ENCODE data around the gene SLC25A29. TPM values are rescaled to one million over a fixed set of nuclear protein-coding genes. Genes with fewer than 3 reads are reported as not detected.

The SLC25A29 gene
- total and polyA plus RNA-seq, 2 of the 13 experiments (the other 11 are each of a cell fraction or from before 2014, with no cell fraction given), result 12.2 to 17.2 TPM

DNA sequence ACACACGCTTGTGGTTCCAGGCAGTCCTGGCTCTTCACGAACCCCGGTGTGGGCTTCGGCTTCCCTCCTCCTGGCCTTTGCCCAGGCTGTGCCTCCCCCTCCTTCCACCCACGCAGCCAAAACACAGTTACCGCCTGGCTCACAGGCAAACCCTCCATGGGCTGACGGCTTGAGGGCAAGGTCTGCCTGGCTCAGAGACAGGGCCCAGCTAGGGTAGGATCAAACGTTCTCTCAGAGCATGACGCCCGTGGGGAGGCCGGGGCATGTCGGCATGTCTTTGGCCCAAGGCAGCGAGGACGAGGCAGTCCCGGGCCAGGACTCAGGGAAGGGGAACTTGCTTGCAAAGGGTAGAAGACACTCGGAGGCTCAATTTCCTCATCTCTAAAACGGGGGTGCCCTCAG lies 19.0 kb upstream of the SLC25A29 start (continued):
- TF ChIP-seq, protein P1, sequence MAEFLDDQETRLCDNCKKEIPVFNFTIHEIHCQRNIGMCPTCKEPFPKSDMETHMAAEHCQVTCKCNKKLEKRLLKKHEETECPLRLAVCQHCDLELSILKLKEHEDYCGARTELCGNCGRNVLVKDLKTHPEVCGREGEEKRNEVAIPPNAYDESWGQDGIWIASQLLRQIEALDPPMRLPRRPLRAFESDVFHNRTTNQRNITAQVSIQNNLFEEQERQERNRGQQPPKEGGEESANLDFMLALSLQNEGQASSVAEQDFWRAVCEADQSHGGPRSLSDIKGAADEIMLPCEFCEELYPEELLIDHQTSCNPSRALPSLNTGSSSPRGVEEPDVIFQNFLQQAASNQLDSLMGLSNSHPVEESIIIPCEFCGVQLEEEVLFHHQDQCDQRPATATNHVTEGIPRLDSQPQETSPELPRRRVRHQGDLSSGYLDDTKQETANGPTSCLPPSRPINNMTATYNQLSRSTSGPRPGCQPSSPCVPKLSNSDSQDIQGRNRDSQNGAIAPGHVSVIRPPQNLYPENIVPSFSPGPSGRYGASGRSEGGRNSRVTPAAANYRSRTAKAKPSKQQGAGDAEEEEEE (CRISPR knock-in tag; IDR thresholded peaks at IDR 0.05; ENCODE audit: borderline replicate concordance), result no peak
- TF ChIP-seq, protein P2, sequence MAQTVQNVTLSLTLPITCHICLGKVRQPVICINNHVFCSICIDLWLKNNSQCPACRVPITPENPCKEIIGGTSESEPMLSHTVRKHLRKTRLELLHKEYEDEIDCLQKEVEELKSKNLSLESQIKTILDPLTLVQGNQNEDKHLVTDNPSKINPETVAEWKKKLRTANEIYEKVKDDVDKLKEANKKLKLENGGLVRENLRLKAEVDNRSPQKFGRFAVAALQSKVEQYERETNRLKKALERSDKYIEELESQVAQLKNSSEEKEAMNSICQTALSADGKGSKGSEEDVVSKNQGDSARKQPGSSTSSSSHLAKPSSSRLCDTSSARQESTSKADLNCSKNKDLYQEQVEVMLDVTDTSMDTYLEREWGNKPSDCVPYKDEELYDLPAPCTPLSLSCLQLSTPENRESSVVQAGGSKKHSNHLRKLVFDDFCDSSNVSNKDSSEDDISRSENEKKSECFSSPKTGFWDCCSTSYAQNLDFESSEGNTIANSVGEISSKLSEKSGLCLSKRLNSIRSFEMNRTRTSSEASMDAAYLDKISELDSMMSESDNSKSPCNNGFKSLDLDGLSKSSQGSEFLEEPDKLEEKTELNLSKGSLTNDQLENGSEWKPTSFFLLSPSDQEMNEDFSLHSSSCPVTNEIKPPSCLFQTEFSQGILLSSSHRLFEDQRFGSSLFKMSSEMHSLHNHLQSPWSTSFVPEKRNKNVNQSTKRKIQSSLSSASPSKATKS (CRISPR knock-in tag; IDR thresholded peaks at IDR 0.05), result no peak
- TF ChIP-seq ZNF431 (CRISPR knock-in tag; IDR thresholded peaks at IDR 0.05; ENCODE audit: borderline replicate concordance, low read depth), result no peak
- TF ChIP-seq WIZ (CRISPR knock-in tag; IDR thresholded peaks at IDR 0.05), result no peak
- no peak for TF ChIP-seq TGIF2 (CRISPR knock-in tag; IDR thresholded peaks at IDR 0.05)
- TF ChIP-seq GATAD1 (CRISPR knock-in tag; IDR thresholded peaks at IDR 0.05), result no peak
- TF ChIP-seq HDAC6 (IDR thresholded peaks at IDR 0.05; ENCODE audit: low read depth, low read length), result no peak
- TF ChIP-seq, protein P3, sequence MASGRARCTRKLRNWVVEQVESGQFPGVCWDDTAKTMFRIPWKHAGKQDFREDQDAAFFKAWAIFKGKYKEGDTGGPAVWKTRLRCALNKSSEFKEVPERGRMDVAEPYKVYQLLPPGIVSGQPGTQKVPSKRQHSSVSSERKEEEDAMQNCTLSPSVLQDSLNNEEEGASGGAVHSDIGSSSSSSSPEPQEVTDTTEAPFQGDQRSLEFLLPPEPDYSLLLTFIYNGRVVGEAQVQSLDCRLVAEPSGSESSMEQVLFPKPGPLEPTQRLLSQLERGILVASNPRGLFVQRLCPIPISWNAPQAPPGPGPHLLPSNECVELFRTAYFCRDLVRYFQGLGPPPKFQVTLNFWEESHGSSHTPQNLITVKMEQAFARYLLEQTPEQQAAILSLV (CRISPR knock-in tag; IDR thresholded peaks at IDR 0.05; ENCODE audit: borderline replicate concordance), result no peak
- TF ChIP-seq, protein P4, sequence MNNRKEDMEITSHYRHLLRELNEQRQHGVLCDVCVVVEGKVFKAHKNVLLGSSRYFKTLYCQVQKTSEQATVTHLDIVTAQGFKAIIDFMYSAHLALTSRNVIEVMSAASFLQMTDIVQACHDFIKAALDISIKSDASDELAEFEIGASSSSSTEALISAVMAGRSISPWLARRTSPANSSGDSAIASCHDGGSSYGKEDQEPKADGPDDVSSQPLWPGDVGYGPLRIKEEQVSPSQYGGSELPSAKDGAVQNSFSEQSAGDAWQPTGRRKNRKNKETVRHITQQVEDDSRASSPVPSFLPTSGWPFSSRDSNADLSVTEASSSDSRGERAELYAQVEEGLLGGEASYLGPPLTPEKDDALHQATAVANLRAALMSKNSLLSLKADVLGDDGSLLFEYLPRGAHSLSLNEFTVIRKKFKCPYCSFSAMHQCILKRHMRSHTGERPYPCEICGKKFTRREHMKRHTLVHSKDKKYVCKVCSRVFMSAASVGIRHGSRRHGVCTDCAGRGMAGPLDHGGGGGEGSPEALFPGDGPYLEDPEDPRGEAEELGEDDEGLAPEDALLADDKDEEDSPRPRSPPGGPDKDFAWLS (CRISPR knock-in tag; IDR thresholded peaks at IDR 0.05; ENCODE audit: borderline replicate concordance), result no peak
- TF ChIP-seq SIN3B (IDR thresholded peaks at IDR 0.05; ENCODE audit: low read length), result no peak
- no peak for TF ChIP-seq MAFK (conservative IDR thresholded peaks at IDR 0.05 in 1 of 2, IDR thresholded peaks at IDR 0.05 in 1 of 2; ENCODE audit: low read length in 2 of 2)
- TF ChIP-seq DR1 (CRISPR knock-in tag; IDR thresholded peaks at IDR 0.05), result no peak
- no peak for TF ChIP-seq ZNF484 (CRISPR knock-in tag; IDR thresholded peaks at IDR 0.05; ENCODE audit: borderline replicate concordance, low read depth)
- no peak for TF ChIP-seq MEIS1 (CRISPR knock-in tag; IDR thresholded peaks at IDR 0.05; ENCODE audit: borderline replicate concordance)
- TF ChIP-seq HNRNPH1 (optimal IDR thresholded peaks at IDR 0.05; ENCODE audit: low read depth, low read length), result no peak
- no peak for TF ChIP-seq HMG20B (CRISPR knock-in tag; conservative IDR thresholded peaks at IDR 0.05)
- TF ChIP-seq MBNL3 (CRISPR knock-in tag; conservative IDR thresholded peaks at IDR 0.05), result no peak
- TF ChIP-seq ZNF251 (CRISPR knock-in tag; IDR thresholded peaks at IDR 0.05), result no peak
- no peak for TF ChIP-seq ZFP36L1 (CRISPR knock-in tag; IDR thresholded peaks at IDR 0.05)
- 0 out of 2 replicates have a peak, but pooled peaks have one; percentile 19 for TF ChIP-seq JUN (CRISPR knock-in tag; IDR thresholded peaks at IDR 0.05)
- no peak for TF ChIP-seq HOXA5 (CRISPR knock-in tag; IDR thresholded peaks at IDR 0.05)
- TF ChIP-seq ZNF136 (CRISPR knock-in tag; IDR thresholded peaks at IDR 0.05; ENCODE audit: low read depth), result no peak
- no peak for TF ChIP-seq YEATS2 (CRISPR knock-in tag; IDR thresholded peaks at IDR 0.05; ENCODE audit: borderline replicate concordance)
- no peak for TF ChIP-seq KAT7 (CRISPR knock-in tag; IDR thresholded peaks at IDR 0.05; ENCODE audit: borderline replicate concordance)
